NCI-H1092 (cell line): ENCODE measurements around the gene CD2.
"Not testable (repeated sequence)": the region's sequence is repeated elsewhere in the genome, so short reads cannot be mapped to it uniquely, and the experiment has no call there.

Source experiments
- DNase-seq: peaks from one replicate; lab custom pipeline; 2025; lab: John Stamatoyannopoulos, UW

Gene CD2

DNA sequence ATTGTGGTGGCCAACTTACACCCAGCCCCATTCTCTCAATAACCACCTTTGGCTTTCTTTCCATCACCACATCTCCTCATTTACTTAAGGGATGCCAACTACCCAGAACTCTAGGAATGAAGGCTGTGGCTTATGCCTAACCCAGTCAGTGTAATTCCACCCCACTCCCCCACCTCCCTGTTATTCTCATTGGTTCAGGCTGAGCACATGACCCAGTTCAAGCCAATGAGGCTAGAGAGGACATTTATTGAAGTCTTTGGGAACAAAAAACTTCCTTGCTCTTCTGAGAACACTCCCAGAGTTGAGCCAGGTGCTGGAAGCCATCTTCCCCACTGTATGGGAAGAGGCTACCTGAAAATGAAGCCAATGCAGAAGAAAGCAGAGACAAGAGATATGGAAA, 22.8 kb upstream of the CD2 start:
- no peak for DNase-seq

- DNase-seq = no peak
Observed at GRCh38 chr1:116732726-116733125, 21.5 kb upstream of the CD2 start.

GRCh38 chr1:116733476-116734365, 20.5 kb upstream of the CD2 start:
- no peak for DNase-seq

- no peak for DNase-seq
Observed at GRCh38 chr1:116735246-116735645, 19.0 kb upstream of the CD2 start.

- DNase-seq = peak; percentile 12
Observed at GRCh38 chr1:116737020-116737854, 17.0 kb upstream of the CD2 start.

DNA sequence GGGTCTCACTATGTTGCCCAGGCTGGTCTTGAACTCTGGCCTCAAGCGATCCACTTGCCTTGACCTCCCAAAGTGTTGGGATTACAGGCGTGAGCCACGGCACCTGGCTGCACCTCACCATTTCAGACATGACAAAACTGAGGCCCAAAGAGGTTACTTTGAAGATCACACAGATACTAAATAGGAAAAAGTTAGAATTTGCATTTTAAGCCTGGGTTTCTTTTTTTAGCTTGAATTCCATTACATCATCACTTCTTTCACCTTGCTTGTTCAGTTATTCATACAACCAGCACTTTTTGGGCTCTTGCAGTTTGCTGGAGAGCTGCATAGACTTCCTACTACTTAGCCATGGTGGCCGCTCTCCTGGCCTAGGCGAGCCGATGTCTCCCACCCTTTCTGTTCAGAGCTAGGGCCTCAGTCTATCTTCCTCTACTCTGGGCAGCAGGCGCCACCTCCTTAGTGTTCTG, 16.3 kb upstream of the CD2 start:
- no peak for DNase-seq

DNA sequence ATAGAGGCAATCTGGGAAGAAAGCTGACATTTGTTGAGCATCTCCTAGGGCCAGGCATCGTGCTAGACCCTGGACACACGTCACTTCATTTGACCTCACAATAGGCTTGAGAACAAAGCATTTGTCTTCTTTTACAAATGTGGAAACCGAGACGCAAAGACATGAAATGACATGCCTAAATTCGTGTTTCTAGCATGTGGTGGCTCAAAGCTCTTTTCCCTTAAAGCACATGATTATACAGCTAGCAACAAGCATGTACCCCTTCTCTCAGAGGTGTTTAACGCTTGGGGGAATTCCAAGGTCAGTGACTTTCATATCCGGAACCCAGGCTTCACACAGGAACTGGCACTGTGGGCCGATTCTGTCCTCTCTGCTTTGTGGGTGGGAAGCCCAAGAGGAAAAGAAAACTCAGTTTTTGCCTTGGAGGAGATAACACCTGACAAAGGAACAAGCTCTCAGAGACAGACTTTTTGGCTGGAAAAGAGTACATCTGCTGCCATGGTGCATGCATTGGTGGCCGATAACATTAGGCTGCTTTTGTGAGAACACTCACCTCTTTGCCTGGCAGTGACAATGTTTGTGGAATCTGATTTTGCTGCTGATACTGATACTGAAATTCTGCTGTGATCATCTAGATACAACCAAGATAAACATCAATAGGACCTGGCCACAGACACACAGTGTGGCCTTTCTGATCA, 15.4 kb upstream of the CD2 start:
- no peak for DNase-seq

GRCh38 chr1:116739371-116740012, 14.7 kb upstream of the CD2 start:
- no peak for DNase-seq

DNA sequence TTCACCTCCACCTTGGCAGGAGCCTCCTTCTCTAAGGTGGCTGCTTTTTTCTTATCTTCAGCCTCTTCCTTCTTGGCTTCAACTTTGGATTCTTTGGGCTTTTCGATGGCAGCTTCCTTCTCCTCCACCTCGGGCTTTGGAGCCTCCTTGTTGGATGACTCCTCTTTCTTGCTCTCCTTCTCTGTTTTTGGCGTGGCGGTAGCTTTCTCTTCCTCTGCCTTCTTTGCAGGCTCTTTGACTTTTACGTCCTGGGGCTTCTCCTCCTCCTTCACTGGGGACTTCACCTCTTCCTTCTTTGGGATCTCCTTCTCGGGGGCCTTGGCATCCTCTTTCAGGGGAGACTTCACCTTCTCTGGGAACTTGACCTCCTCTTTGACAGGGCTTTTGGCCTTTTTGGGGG, 13.9 kb upstream of the CD2 start:
- no peak for DNase-seq

DNA sequence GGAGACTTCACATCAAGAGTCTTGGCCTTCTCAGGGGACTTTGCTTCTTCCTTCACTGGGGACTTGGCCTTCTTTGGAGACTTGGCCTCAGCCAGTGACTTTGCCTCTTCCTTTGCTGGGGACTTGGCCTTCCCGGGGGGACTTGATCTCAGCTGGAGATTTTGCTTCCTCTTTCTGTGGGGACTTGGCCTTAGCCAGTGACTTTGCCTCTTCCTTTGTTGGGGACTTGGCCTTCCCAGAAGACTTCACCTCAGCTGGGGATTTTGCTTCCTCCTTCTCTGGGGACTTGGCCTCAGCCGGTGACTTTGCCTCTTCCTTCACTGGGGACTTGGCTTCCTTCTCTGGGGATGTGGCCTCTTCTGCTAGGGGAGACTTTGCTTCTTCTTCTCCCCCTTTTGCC, 13.5 kb upstream of the CD2 start:
- DNase-seq = no peak

DNA sequence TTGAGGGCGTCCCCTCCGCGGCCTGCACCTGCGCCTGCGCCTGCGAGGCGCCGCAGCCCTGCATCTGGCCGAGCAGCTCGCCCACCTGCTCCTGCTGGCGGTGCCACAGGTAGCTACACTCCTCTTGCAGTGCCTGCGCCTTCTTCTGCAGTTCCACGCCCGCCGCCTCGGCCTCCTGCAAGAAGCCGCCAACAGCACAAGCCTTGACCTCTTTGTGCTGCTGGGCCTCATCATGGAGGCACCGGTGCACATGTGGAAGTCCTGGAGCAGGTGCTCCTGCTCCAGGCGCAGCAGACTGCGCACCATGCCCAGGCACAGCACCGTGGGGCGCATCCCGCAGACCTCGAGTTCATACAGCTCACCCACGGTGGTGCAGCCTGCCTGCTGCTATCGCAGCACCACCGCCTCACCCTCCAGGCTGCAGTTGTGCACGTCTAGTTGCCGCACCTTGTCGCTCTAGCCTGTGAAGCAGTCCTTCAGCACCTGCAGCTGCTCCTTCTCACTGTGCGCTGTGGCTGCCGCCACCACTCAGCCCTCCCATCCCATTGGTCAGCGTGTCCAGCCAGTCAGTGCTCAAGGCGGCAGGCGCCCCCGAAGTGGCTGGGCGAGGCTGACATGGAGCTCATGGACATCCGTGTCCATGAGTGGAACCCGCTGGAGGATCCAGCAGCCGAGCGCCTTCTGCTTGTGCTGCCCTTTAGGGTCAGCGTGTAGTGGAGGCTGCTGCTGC, 12.2 kb upstream of the CD2 start:
- DNase-seq = no peak

GRCh38 chr1:116743535-116743934, 10.7 kb upstream of the CD2 start:
- no peak for DNase-seq

GRCh38 chr1:116748272-116748671, 6.0 kb upstream of the CD2 start:
- no peak for DNase-seq

- no peak for DNase-seq
Observed at GRCh38 chr1:116751146-116751545, 3.1 kb upstream of the CD2 start.

GRCh38 chr1:116751621-116752020, 2.6 kb upstream of the CD2 start:
- DNase-seq = no peak

- DNase-seq = no peak
Observed at GRCh38 chr1:116753312-116753711, 918 bp upstream of the CD2 start.

GRCh38 chr1:116755066-116755465, 836 bp downstream of the CD2 start:
- no peak for DNase-seq

- no peak for DNase-seq
Observed at GRCh38 chr1:116755681-116756080, 1.5 kb downstream of the CD2 start.

DNA sequence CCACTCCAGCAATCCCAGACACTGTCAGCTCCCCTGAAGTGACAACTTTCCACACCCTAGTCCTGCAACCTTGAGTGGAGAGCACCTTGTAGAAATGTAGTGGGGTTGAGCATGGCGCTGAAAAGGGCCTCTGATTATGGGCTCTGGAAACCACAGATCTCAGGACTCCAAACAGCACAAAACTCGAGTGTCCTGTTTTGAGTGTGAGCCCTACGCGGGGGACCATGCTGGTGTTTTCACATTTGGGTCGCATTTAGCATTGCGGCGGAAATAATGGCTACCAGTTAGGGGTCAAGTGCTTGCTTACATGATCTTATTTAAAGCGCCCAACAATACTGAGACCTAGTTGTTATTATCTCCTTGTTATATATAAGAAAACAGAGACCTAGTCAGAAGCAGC, 1.9 kb downstream of the CD2 start:
- not testable (repeated sequence) for DNase-seq

DNA sequence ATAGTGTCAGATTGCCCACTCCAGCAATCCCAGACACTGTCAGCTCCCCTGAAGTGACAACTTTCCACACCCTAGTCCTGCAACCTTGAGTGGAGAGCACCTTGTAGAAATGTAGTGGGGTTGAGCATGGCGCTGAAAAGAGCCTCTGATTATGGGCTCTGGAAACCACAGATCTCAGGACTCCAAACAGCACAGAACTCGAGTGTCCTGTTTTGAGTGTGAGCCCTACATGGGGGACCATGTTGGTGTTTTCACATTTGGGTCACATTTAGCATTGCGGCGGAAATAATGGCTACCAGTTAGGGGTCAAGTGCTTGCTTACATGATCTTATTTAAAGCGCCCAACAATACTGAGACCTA, 4.2 kb downstream of the CD2 start:
- DNase-seq = not testable (repeated sequence)

- DNase-seq = no peak
Observed at GRCh38 chr1:116759636-116760035, 5.4 kb downstream of the CD2 start.
